Measurements from ENCODE around the gene CTAGE9.

Gene CTAGE9

GRCh38 chr6:131696956-131697355 is 13.9 kb downstream of the CTAGE9 start:
- H4K20me1 ChIP-seq (ENCODE audit: insufficient read depth, low read length, poor library complexity, severe bottlenecking) = no peaks in the 10 kb centered on the region
- H3K4me1 ChIP-seq (ENCODE audit: insufficient read depth, low read length, poor library complexity, severe bottlenecking) = no peaks in the 10 kb centered on the region
- no peak overlapping the region for H2AFZ ChIP-seq (ENCODE audit: low read length)
- no peak overlapping the region for H3K4me2 ChIP-seq (ENCODE audit: low read depth, low read length, poor library complexity, severe bottlenecking)
- no peaks in the 10 kb centered on the region for H3K9me2 ChIP-seq (replicated peaks; ENCODE audit: low read depth, low read length)
- no peaks in the 10 kb centered on the region for H3K9me3 ChIP-seq (ENCODE audit: insufficient read depth, low read depth, low read length)
- H3K27me3 ChIP-seq (ENCODE audit: insufficient read depth, low read length, poor library complexity, severe bottlenecking) = peaks cover 6% of the 10 kb centered on the region
- no peaks in the 10 kb centered on the region for H3K36me3 ChIP-seq (ENCODE audit: insufficient read depth, low read length)
- H3F3A ChIP-seq (ENCODE audit: low read depth) = no peaks in the 10 kb centered on the region
- no peak for TF ChIP-seq CTCF (conservative IDR thresholded peaks at IDR 0.05; ENCODE audit: low read length)
- no peak for TF ChIP-seq EZH2phosphoT487 (IDR thresholded peaks at IDR 0.05; ENCODE audit: borderline replicate concordance)
- H3K9ac ChIP-seq (ENCODE audit: low read depth, low read length, poor library complexity, severe bottlenecking) = no peak overlapping the region
- H3K79me2 ChIP-seq (ENCODE audit: insufficient read depth, low read length) = no peaks in the 10 kb centered on the region
- H3K4me3 ChIP-seq (ENCODE audit: low read length, poor library complexity, severe bottlenecking) = no peak overlapping the region

- TF ChIP-seq CTCF (conservative IDR thresholded peaks at IDR 0.05; ENCODE audit: low read length) = peak; percentile 69
- TF ChIP-seq EZH2phosphoT487 (IDR thresholded peaks at IDR 0.05; ENCODE audit: borderline replicate concordance) = no peak
- H3K9me3 ChIP-seq (ENCODE audit: insufficient read depth, low read depth, low read length) = no peaks in the 10 kb centered on the region
- peaks cover 6% of the 10 kb centered on the region for H3K27me3 ChIP-seq (ENCODE audit: insufficient read depth, low read length, poor library complexity, severe bottlenecking)
- H3K4me3 ChIP-seq (ENCODE audit: low read length, poor library complexity, severe bottlenecking) = no peak overlapping the region
- H3K9ac ChIP-seq (ENCODE audit: low read depth, low read length, poor library complexity, severe bottlenecking) = no peak overlapping the region
- no peaks in the 10 kb centered on the region for H4K20me1 ChIP-seq (ENCODE audit: insufficient read depth, low read length, poor library complexity, severe bottlenecking)
- no peaks in the 10 kb centered on the region for H3K79me2 ChIP-seq (ENCODE audit: insufficient read depth, low read length)
- no peaks in the 10 kb centered on the region for H3K4me1 ChIP-seq (ENCODE audit: insufficient read depth, low read length, poor library complexity, severe bottlenecking)
- no peaks in the 10 kb centered on the region for H3F3A ChIP-seq (ENCODE audit: low read depth)
- no peaks in the 10 kb centered on the region for H3K9me2 ChIP-seq (replicated peaks; ENCODE audit: low read depth, low read length)
- no peaks in the 10 kb centered on the region for H3K36me3 ChIP-seq (ENCODE audit: insufficient read depth, low read length)
- no peak overlapping the region for H3K4me2 ChIP-seq (ENCODE audit: low read depth, low read length, poor library complexity, severe bottlenecking)
- H2AFZ ChIP-seq (ENCODE audit: low read length) = no peak overlapping the region
Measured at GRCh38 chr6:131694832-131695426, 15.9 kb downstream of the CTAGE9 start.

GRCh38 chr6:131693384-131693783 is 17.4 kb downstream of the CTAGE9 start:
- Histone ChIP-seq H2AFZ (ENCODE audit: low read length) (no peak overlapping the region), H3K36me3 (ENCODE audit: insufficient read depth, low read length) (no peaks in the 10 kb centered on the region), H3K4me2 (ENCODE audit: low read depth, low read length, poor library complexity, severe bottlenecking) (no peak overlapping the region), H4K20me1 (ENCODE audit: insufficient read depth, low read length, poor library complexity, severe bottlenecking) (no peaks in the 10 kb centered on the region), H3K4me3 (ENCODE audit: low read length, poor library complexity, severe bottlenecking) (no peak overlapping the region), H3K9me3 (ENCODE audit: insufficient read depth, low read depth, low read length) (no peaks in the 10 kb centered on the region), H3F3A (ENCODE audit: low read depth) (no peaks in the 10 kb centered on the region; the same call in 1 of the 2 replicates), H3K4me1 (ENCODE audit: insufficient read depth, low read length, poor library complexity, severe bottlenecking) (no peaks in the 10 kb centered on the region), H3K9ac (ENCODE audit: low read depth, low read length, poor library complexity, severe bottlenecking) (no peak overlapping the region), H3K27me3 (ENCODE audit: insufficient read depth, low read length, poor library complexity, severe bottlenecking) (peaks cover 6% of the 10 kb centered on the region), H3K9me2 (replicated peaks; ENCODE audit: low read depth, low read length) (no peaks in the 10 kb centered on the region), H3K79me2 (ENCODE audit: insufficient read depth, low read length) (no peaks in the 10 kb centered on the region)
- TF ChIP-seq EZH2phosphoT487 (IDR thresholded peaks at IDR 0.05; ENCODE audit: borderline replicate concordance) (no peak), CTCF (conservative IDR thresholded peaks at IDR 0.05; ENCODE audit: low read length) (no peak)
